ENCODE data around the gene TBC1D2.

DNA sequence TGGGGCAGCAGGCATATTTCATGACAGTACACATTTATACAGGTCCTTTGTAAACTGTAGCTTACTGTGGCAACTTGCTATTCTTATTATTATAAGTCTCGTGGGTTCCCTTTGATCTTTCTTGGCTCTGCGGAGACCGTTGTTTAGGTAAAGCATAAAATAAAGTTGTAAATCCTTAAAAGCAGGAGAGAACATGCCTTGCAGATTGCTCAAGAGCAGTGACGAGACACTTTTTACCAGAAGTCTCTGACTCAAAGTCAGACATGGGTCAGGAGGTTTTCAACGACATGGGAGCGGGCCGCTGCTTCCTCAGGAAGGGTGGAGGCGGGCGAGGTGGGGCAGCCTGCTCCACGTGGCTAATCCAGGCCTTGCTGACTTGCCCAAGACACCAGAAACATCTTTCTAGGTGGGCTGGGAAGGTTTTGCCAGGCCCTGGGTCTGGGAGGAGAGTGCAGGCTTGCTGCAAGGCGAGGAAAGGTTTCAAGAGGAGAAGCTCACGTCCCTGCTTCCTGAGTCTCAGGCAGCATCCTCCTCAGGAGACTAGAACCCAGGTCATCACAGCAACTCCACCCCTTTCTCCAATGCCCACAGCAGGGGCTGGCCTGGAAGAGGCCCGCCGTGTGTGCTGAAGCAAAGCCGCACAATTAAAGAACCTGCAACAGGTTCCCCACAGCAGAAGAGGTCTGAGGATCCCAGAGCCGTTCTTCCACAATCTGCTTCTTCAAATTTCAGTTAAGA is 6.5 kb downstream of the TBC1D2 start:
- TF ChIP-seq, protein P1, sequence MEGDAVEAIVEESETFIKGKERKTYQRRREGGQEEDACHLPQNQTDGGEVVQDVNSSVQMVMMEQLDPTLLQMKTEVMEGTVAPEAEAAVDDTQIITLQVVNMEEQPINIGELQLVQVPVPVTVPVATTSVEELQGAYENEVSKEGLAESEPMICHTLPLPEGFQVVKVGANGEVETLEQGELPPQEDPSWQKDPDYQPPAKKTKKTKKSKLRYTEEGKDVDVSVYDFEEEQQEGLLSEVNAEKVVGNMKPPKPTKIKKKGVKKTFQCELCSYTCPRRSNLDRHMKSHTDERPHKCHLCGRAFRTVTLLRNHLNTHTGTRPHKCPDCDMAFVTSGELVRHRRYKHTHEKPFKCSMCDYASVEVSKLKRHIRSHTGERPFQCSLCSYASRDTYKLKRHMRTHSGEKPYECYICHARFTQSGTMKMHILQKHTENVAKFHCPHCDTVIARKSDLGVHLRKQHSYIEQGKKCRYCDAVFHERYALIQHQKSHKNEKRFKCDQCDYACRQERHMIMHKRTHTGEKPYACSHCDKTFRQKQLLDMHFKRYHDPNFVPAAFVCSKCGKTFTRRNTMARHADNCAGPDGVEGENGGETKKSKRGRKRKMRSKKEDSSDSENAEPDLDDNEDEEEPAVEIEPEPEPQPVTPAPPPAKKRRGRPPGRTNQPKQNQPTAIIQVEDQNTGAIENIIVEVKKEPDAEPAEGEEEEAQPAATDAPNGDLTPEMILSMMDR (conservative IDR thresholded peaks at IDR 0.05 in 1 of 2, IDR thresholded peaks at IDR 0.05 in 1 of 2; ENCODE audit: low read depth in 1 of 2, low read length in 2 of 2), result no peak
- TF ChIP-seq EZH2 (IDR thresholded peaks at IDR 0.05; ENCODE audit: low read length, missing control alignments), result no peak

Data from fibroblast of lung (primary cell).